Right atrium auricular region (tissue), 2 donors: ENCODE measurements around the gene MYOG. TPM values are rescaled to one million over a fixed set of nuclear protein-coding genes. Genes with fewer than 3 reads are reported as not detected.
A peak's percentile ranks its signal among the peaks of the same experiment; 100 is the strongest.

Experiments used
- DNase-seq: peaks from one replicate; pipeline ENCODE4 v3.0.0-alpha.2; 2019; ENCODE audit warnings: low spot score
- H3K27ac ChIP-seq, 2 donors: fragments of 200-600 bp; sonication (generic); 1 replicate in 1 of 2; 2 replicates in 1 of 2; pipeline ENCODE4 v1.5.1; 2016 to 2019
- H3K27me3 ChIP-seq, 2 donors: fragments of 200-600 bp; sonication (generic); one replicate each; pipeline versions ENCODE4 v1.5.1 to v1.6.0; 2017 to 2019
- H3K36me3 ChIP-seq: fragments of 200-600 bp; sonication (generic); one replicate; pipeline ENCODE4 v1.5.1; 2016
- H3K4me1 ChIP-seq, 2 donors: fragments of 200-600 bp; sonication (generic); one replicate each; pipeline versions ENCODE4 v1.5.1 to v1.6.0; 2017 to 2019
- H3K4me3 ChIP-seq, 2 donors: fragments of 200-600 bp; sonication (generic); 1 replicate in 1 of 2; 2 replicates in 1 of 2; pipeline ENCODE4 v1.5.1; 2017 to 2019; ENCODE audit warnings: mild to moderate bottlenecking in 1 of 2, moderate library complexity in 1 of 2
- H3K9me3 ChIP-seq, 2 donors: fragments of 200-600 bp; sonication (generic); one replicate each; pipeline ENCODE4 v1.5.1; 2019
- total RNA-seq, 2 donors: library from RNA; depleted of rRNA; stranded (reverse); fragments of >200 nt; gene quantifications; one replicate each; pipeline ENCODE4 v1.1.0, GENCODE V29; 2016
- TF ChIP-seq, protein P1 (sequence below), 2 donors: fragments of 200-600 bp; sonication (generic); IDR thresholded peaks; one replicate each; pipeline ENCODE4 v1.5.1; 2019; ENCODE audit warnings: antibody characterized with exemption in 2 of 2

MYOG gene
- total RNA-seq, 2 donors from 2014 or later, result not detected

GRCh38 chr1:203089651-203090045, 3.8 kb upstream of the MYOG start:
- peak; percentile 34 for DNase-seq
- Histone ChIP-seq H3K27me3 (no peaks in the 10 kb centered on the region), H3K9me3 (peaks cover 0 to 9% of the 10 kb centered on the region in 2 donors), H3K36me3 (no peaks in the 10 kb centered on the region), H3K4me1 (no peaks in the 10 kb centered on the region), H3K27ac (no peak overlapping the region), H3K4me3 (no peak overlapping the region)
- TF ChIP-seq, protein P1, sequence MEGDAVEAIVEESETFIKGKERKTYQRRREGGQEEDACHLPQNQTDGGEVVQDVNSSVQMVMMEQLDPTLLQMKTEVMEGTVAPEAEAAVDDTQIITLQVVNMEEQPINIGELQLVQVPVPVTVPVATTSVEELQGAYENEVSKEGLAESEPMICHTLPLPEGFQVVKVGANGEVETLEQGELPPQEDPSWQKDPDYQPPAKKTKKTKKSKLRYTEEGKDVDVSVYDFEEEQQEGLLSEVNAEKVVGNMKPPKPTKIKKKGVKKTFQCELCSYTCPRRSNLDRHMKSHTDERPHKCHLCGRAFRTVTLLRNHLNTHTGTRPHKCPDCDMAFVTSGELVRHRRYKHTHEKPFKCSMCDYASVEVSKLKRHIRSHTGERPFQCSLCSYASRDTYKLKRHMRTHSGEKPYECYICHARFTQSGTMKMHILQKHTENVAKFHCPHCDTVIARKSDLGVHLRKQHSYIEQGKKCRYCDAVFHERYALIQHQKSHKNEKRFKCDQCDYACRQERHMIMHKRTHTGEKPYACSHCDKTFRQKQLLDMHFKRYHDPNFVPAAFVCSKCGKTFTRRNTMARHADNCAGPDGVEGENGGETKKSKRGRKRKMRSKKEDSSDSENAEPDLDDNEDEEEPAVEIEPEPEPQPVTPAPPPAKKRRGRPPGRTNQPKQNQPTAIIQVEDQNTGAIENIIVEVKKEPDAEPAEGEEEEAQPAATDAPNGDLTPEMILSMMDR (IDR thresholded peaks at IDR 0.05), result no peak

GRCh38 chr1:203089001-203089650, 3.3 kb upstream of the MYOG start:
- peaks cover 0 to 4% of the 10 kb centered on the region in 2 donors for H3K4me1 ChIP-seq
- no peaks in the 10 kb centered on the region for H3K27me3 ChIP-seq
- H3K9me3 ChIP-seq, result peaks cover 0 to 4% of the 10 kb centered on the region in 2 donors
- no peak overlapping the region for H3K27ac ChIP-seq
- TF ChIP-seq, protein P1 (IDR thresholded peaks at IDR 0.05), result no peak
- no peak overlapping the region for H3K4me3 ChIP-seq
- H3K36me3 ChIP-seq, result no peaks in the 10 kb centered on the region
- DNase-seq, result peak; percentile 47

DNA sequence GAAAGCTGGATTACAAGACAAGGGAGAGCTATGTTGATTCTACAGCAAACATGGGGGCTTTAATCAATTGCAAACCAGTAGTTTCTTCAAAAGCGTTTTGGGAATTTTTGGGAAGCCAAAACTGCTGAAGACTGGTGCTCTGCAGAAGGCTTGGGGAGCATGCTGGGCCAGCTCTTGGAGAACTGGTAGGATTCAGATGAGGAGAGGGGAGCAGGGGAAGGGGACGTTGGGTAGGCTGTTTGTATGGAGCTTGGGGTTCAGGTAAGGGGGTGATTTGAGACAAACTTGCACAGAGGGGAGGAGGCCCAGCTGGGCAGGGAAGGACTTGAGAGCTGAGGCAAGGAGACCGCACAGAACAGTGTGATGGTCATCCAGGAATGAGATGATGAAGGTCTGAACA, 2.6 kb upstream of the MYOG start:
- Histone ChIP-seq H3K27me3 (no peaks in the 10 kb centered on the region), H3K9me3 (no peaks in the 10 kb centered on the region), H3K4me3 (no peak overlapping the region), H3K27ac (no peak overlapping the region), H3K4me1 (peaks cover 0 to 5% of the 10 kb centered on the region in 2 donors), H3K36me3 (no peaks in the 10 kb centered on the region)
- DNase-seq, result peak; percentile 30
- TF ChIP-seq, protein P1 (IDR thresholded peaks at IDR 0.05), result no peak

DNA sequence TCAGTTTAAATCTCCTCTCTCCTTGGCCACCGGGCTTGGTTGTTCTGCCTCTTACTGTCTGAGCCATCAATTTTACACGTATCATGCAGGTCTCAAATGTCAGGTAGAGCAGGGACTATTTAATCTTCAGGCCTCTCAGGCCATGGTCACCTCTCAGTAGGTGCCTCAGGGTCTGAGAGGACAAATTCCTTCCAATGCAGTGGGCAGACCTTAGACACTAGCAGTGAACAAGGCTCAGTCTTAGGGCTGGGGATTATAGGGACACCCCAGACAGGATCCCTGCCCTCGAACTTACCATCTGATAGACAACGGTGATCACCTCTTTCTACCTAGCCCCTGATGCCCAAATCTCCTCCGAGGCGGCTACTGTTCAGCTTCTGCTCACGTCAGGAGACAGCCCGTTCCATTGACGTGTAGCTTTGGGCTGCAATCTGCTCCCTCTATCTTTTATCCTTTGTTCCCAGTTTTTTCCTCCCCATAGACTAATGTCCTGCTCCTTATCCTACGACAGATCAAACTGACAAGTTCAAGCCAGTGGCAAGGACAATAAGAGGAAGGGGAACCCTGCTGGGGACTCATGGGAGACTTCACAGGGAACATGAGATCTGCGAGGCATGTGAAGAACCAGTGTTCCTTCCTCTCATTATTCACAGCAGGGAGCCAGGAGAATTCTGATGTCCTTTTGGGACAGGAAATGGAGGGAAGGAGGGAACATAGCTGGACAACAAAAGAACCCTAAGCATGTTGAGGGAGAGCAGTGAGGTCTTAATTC, 1.4 kb upstream of the MYOG start:
- H3K4me1 ChIP-seq, result peaks cover 0 to 9% of the 10 kb centered on the region in 2 donors
- H3K36me3 ChIP-seq, result no peaks in the 10 kb centered on the region
- no peaks in the 10 kb centered on the region for H3K9me3 ChIP-seq
- no peak overlapping the region for H3K4me3 ChIP-seq
- H3K27me3 ChIP-seq, result no peaks in the 10 kb centered on the region
- no peak for DNase-seq
- no peak overlapping the region for H3K27ac ChIP-seq
- TF ChIP-seq, protein P1 (IDR thresholded peaks at IDR 0.05), result no peak

GRCh38 chr1:203084588-203085527, 954 bp downstream of the MYOG start:
- Histone ChIP-seq H3K4me3 (no peak overlapping the region), H3K27ac (no peak overlapping the region), H3K36me3 (no peaks in the 10 kb centered on the region), H3K4me1 (peaks cover 0 to 9% of the 10 kb centered on the region in 2 donors), H3K9me3 (no peaks in the 10 kb centered on the region), H3K27me3 (no peaks in the 10 kb centered on the region)
- DNase-seq, result peak; percentile 50
- TF ChIP-seq, protein P1 (IDR thresholded peaks at IDR 0.05), result no peak
